GM12875 (cell line): ENCODE data around the gene OSBPL9.

ENCODE experiments used
- H3K4me3 ChIP-seq: one replicate; pipeline ENCODE4 v1.5.1; 2011; ENCODE audit warnings: low read depth, low read length, control low read depth
- CTCF ChIP-seq: IDR thresholded peaks from 2 replicates; pipeline ENCODE4 v1.5.1; 2011; ENCODE audit warnings: low read depth, mild to moderate bottlenecking, control low read depth, inconsistent platforms, low read length, moderate library complexity, borderline replicate concordance; ENCODE audit not compliant: insufficient read depth

Gene OSBPL9

GRCh38 chr1:51616903-51617708 is at the start of gene OSBPL9:
Gene OSBPL9, plus strand, starts transcription at chr1:51617092. Its CDS starts 19 bp downstream, at chr1:51617111.
- TF ChIP-seq CTCF = no peak
- H3K4me3 ChIP-seq = peak within 1 kb of the TSS; percentile 65

GRCh38 chr1:51567653-51568052 is 49.2 kb upstream of the OSBPL9 start:
- TF ChIP-seq CTCF = no peak
- H3K4me3 ChIP-seq = no peak overlapping the region

GRCh38 chr1:51568231-51568935 is 48.5 kb upstream of the OSBPL9 start:
- H3K4me3 ChIP-seq = no peak overlapping the region
- TF ChIP-seq CTCF = no peak

GRCh38 chr1:51569284-51570062 is 47.4 kb upstream of the OSBPL9 start:
- H3K4me3 ChIP-seq = peak overlapping the region; percentile 21
- no peak for TF ChIP-seq CTCF

- H3K4me3 ChIP-seq = no peak overlapping the region
- no peak for TF ChIP-seq CTCF
Measured at GRCh38 chr1:51570063-51570710, 46.7 kb upstream of the OSBPL9 start.

- no peak overlapping the region for H3K4me3 ChIP-seq
Measured at GRCh38 chr1:51572365-51572764, 44.5 kb upstream of the OSBPL9 start.

More at GRCh38 chr1:51572365-51572764, 44.5 kb upstream of the OSBPL9 start:
- TF ChIP-seq CTCF = no peak
